ENCODE results near the gene PODNL1.

- TF ChIP-seq EZH2 (IDR thresholded peaks at IDR 0.05; ENCODE audit: insufficient read depth, poor library complexity, severe bottlenecking) (no peak), EZH2phosphoT487 (IDR thresholded peaks at IDR 0.05; ENCODE audit: insufficient read depth, low read depth) (no peak)
Measured at GRCh38 chr19:13951043-13951442, 12.8 kb upstream of the PODNL1 start.

Data from GM23248 (cell line).